ENCODE measurements around the gene CMTM4.

GRCh38 chr16:66667944-66668343 lies 28.6 kb downstream of the CMTM4 start:
- no peak for TF ChIP-seq CTCF (IDR thresholded peaks at IDR 0.05; ENCODE audit: low read depth, low read length)
- TF ChIP-seq MYC (IDR thresholded peaks at IDR 0.05; ENCODE audit: low read depth, low read length): no peak
- no peak for TF ChIP-seq POLR2A (IDR thresholded peaks at IDR 0.05; ENCODE audit: extremely low read depth, insufficient read length)
- no peak for TF ChIP-seq MAX (IDR thresholded peaks at IDR 0.05; ENCODE audit: low read depth, low read length)

All from NB4 (cell line).